Measurements from ENCODE around the gene REG3A.

REG3A gene

DNA sequence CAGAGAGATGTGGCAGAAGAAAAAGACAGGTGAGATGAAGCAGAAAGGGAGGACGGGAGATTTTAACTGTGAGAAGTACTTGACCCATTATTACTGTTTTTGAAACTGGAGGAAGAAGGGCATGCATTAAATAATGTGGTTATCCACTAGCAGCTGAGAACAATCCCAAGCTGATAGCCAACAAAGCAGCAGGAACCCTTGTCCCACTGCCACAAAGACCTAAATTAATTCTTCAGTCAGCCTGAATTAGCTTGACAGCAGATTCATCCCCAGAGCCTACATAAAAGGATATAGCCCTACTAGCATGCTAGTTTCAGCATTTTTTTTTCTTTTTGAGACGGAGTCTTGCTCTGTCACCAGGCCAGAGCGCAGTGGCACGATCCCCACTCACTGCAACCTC, 19.5 kb upstream of the REG3A start:
- TF ChIP-seq, protein P1, sequence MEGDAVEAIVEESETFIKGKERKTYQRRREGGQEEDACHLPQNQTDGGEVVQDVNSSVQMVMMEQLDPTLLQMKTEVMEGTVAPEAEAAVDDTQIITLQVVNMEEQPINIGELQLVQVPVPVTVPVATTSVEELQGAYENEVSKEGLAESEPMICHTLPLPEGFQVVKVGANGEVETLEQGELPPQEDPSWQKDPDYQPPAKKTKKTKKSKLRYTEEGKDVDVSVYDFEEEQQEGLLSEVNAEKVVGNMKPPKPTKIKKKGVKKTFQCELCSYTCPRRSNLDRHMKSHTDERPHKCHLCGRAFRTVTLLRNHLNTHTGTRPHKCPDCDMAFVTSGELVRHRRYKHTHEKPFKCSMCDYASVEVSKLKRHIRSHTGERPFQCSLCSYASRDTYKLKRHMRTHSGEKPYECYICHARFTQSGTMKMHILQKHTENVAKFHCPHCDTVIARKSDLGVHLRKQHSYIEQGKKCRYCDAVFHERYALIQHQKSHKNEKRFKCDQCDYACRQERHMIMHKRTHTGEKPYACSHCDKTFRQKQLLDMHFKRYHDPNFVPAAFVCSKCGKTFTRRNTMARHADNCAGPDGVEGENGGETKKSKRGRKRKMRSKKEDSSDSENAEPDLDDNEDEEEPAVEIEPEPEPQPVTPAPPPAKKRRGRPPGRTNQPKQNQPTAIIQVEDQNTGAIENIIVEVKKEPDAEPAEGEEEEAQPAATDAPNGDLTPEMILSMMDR (IDR thresholded peaks at IDR 0.05; ENCODE audit: extremely low read depth, insufficient read depth, missing control alignments), result no peak
- DNase-seq (ENCODE audit: low spot score), result no peak
- in situ Hi-C loops (cut with MboI; ENCODE audit: low pct_unique_long_range_greater_than_20kb, low sequenced_read_pairs, unreplicated experiment), result no loop called here

DNA sequence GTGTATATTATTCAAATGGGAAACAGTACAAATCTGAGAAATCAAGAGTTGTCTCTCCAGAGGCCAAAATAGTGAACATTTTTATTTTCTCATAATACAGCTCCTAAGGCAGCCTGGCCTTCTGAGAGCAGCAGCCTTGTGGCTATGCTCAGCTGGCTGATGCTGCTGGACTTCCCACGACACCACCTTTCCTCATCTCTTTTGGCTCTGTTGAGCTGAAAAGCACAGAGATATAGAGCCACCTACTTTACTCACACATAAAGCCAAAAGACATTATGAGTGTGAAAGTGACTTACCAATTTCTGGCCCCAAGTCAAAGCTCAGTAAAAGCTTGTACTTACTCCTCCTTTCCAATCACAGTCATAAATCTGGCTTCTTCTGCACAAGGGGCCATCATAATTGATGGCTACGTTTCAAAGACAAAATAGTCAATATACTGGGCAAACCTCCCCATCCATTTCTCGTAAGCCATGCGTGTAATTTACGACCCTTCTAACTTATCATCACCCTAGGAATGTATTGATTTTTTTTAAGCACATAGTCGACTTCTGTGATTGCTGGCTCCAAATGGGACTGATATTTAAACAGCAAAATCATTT, 18.6 kb upstream of the REG3A start:
- no peak for DNase-seq (ENCODE audit: low spot score)
- TF ChIP-seq, protein P1 (IDR thresholded peaks at IDR 0.05; ENCODE audit: extremely low read depth, insufficient read depth, missing control alignments), result no peak
- in situ Hi-C loops (cut with MboI; ENCODE audit: low pct_unique_long_range_greater_than_20kb, low sequenced_read_pairs, unreplicated experiment), result no loop called here

DNA sequence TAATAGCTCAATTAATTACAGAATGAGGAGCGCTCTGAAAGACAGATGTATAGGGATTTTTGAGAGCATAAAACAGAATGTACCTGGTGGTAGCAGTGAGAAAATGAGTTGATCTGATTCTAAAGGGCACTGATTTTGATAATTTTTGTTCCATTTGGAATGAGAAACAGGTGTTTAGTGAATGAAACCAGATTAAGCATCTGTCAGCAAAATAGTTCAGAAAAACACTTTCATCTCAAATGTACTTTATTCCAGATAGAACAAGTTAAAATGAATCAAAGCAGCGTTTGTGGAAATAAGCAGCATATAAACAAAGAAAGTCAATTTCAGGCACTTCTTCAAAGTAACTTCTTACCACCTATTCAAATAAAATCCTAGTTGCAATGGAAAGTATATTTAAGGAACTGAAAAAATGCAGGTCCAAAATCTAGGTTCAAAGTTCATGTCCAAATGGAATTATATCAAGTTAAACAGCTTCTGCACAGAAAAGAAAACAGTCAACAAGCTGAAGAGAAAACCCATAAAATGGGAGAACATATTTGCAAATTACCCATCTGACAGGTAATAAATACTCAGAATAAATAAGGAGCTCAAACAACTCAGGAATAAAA, 11.9 kb upstream of the REG3A start:
- TF ChIP-seq, protein P1 (IDR thresholded peaks at IDR 0.05; ENCODE audit: extremely low read depth, insufficient read depth, missing control alignments), result no peak
- no peak for DNase-seq (ENCODE audit: low spot score)
- in situ Hi-C loops (cut with MboI; ENCODE audit: low pct_unique_long_range_greater_than_20kb, low sequenced_read_pairs, unreplicated experiment), result no loop called here

DNA sequence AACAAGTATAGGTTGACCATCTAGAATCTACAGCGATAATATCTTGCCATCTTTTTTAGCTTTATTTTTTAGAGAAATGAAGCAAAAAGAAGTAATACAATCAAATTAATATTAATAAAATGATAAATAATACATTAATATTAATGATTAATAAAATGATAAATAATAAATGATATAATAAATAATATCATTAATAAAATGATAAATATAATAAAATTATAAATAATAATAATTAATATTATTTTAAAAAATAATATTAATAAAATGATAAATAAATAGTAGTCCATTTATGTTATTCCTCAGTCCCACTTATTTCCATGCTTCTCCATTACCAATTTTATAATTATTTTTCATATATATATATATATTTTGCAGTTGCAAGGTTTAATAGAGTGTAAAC, 3.2 kb upstream of the REG3A start:
- TF ChIP-seq, protein P1 (IDR thresholded peaks at IDR 0.05; ENCODE audit: extremely low read depth, insufficient read depth, missing control alignments), result no peak
- DNase-seq (ENCODE audit: low spot score), result no peak
- in situ Hi-C loops (cut with MboI; ENCODE audit: low pct_unique_long_range_greater_than_20kb, low sequenced_read_pairs, unreplicated experiment), result no loop called here

DNA sequence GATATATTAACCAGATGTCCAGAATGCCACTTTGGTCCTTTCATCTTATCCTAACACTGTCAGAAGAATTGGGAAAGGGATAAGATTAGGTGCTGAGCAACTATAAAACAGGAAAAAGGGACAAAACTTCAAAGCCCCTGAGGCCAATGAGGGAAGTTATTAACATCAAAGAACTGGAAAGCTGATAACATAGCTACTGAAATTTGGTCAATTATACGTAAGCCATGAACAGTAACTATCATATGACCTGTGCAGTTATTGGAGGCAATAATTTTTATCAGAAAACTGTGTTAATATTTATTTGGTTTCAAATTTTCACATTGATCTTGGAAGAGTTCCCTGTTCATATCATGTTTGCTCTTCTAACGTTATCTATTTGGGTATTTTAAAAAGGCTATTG, 2.6 kb upstream of the REG3A start:
- DNase-seq (ENCODE audit: low spot score), result no peak
- in situ Hi-C loops (cut with MboI; ENCODE audit: low pct_unique_long_range_greater_than_20kb, low sequenced_read_pairs, unreplicated experiment), result no loop called here
- TF ChIP-seq, protein P1 (IDR thresholded peaks at IDR 0.05; ENCODE audit: extremely low read depth, insufficient read depth, missing control alignments), result no peak

DNA sequence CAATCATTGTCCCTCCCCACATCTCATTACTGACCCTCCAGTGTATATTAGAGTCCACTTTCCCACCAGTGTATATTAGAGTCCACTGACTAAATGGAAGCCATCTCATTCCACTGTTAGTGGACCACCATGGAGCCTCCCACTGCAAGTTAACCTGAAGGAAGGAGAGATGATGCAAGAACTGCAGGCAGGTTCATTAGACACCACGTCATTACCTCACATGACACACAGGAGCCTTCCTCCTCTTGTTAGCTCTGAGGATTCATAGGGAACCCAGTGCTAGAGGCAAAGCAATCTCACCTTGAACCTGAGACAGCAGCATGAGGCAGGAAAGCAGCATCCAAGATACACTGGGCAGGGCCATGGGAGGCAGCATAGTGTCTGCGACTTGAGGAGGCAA, 523 bp downstream of the REG3A start:
- TF ChIP-seq, protein P1 (IDR thresholded peaks at IDR 0.05; ENCODE audit: extremely low read depth, insufficient read depth, missing control alignments), result no peak
- in situ Hi-C loops (cut with MboI; ENCODE audit: low pct_unique_long_range_greater_than_20kb, low sequenced_read_pairs, unreplicated experiment), result no loop called here
- no peak for DNase-seq (ENCODE audit: low spot score)

Measured in GM13977 (cell line).